Measurements from ENCODE around the gene NOXA1.
"Not testable (repeated sequence)": the region's sequence is repeated elsewhere in the genome, so short reads cannot be mapped to it uniquely, and the experiment has no call there.

Gene NOXA1

DNA sequence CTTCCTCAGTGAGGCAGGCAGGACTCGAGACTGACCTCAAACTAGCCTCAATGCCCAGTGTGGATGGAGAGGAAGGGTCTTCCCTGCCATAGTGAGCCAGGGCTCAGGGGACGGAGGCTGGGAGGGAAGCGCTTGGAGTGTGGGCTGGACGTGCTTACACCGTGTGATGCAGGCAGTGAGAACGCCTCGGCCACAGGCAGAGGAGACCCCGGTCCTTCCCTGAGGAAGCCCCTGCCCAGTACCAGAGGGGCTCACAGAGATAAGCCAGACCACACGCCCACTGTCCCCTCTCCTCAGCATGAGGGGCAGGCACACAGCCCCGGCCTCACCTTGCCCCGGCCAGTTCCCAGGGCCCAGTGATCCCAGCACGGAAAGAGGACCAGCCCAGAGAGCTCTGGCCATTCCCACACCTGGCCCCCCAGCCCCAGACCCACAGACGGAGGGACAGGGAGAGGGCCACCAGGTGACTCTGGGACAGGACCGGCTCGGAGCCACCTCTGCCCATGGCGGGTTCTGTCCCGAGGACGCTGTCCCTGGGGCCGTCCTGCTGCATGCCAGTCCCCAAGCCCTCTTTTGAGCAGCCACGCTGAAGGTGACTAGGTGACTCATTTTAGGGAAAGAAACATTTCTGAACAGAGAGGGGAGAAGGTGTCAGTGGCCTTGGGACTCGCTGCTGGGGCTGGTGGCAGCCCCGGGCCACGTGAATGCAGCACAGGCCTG lies 42.0 kb downstream of the NOXA1 start:
- no peak for DNase-seq (ENCODE audit: low spot score)

DNA sequence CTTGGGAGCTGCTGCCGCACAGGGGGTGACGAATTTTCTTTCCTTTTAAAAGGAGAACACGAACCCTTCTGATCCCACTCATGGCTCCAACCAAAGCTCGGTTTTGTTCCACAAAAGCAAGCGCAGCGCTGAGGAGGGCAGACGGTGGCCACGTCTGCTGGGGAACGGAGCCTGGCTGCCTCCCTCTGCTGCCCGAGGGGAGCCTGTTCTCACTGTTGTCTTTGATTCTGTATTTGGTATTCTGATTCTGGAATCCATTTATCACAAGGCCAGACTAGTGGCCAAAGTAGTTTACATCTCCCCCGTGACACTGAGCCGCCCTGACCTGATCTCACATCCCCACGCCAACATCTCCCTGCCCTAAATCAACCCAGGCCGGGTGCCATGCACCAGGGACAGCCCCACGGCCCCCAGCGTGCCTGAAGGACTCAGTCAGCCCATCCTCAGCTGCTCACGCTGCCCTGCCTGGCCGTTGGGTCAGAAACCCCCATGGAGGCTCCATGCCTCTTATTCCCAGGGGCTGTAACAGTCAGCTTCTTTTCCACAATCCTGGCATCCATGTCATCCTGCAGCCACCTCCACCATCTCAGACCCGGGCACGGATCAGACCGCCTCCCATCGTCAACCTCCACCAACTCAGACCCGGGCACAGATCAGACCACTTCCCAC lies 42.7 kb downstream of the NOXA1 start:
- no peak for DNase-seq (ENCODE audit: low spot score)

DNA sequence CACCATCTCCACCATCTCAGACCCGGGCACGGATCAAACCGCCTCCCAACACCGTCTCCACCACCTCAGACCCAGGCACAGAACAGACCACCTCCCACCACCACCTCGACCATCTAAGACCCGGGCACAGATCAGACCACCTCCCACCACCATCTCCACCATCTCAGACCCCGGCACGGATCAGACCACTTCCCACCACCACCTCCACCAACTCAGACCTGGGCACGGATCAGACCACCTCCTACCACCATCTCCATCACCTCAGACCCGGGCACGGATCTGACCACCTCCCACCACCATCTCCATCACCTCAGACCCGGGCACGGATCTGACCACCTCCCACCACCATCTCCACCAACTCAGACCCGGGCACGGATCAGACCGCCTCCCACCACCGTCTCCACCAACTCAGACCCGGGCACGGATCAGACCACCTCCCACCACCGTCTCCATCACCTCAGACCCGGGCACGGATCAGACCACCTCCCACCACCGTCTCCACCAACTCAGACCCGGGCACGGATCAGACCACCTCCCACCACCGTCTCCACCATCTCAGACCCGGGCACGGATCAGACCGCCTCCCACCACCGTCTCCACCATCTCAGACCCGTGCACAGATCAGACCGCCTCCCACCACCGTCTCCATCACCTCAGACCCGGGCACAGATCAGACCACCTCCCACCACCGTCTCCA lies 43.3 kb downstream of the NOXA1 start:
- not testable (repeated sequence) for DNase-seq (ENCODE audit: low spot score)

DNA sequence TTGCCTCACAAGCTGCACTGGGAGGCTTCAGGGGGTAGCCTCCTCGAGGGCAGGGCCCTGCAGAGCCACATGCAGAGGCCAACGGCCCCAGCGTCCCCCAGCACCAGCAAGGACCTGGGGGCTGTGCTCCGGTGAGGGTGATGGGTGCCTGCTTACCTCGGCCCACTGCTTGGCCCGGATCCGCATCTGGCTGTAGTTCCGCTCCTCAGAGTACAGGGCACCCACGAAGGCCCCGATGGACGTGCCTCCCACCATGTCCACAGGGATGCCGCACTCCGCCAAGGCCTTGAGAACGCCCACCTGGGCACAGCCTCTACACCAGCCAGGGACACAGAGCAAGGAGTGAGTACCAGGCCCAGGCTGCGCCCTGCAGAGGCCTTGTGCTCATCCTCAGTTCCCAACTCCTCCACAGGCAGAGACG lies 44.0 kb downstream of the NOXA1 start:
- no peak for DNase-seq (ENCODE audit: low spot score)

DNA sequence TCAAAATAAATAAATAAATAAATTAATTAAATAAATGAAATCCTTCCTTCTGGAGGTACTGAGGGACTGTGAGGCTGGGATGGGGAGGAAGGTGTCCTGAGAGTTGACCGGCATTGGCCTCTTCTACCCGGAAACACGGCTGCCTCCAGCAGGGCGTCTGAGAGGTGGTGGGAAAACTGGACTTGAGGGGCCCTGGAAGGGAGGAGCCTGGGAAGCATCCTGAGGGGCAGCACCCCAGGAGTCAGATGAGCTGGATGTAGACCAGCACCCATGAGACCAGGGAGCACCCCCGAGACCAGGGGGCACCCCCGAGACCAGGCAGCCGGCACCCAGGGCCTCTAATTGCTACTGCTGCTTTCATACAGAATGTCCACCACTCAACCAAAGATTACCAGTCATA lies 44.7 kb downstream of the NOXA1 start:
- no peak for DNase-seq (ENCODE audit: low spot score)

DNA sequence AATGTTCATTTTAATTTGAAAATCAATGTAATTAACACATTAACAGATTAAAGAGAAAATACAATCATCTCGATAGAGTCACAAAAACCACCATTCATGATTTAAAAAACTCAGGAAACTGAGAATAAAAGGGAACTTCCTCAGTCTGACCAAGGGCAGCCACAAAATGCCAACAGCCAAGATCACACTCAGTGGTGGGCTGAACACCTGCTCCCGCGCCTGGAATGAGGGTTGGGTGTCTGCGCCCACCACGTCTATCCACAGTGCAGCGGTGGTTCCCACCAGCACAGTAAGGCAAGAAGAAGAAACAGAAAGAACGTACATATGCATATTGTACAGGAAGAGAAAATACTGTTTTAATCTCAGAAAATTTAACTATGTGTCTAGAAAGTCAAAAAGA lies 47.6 kb downstream of the NOXA1 start:
- DNase-seq (ENCODE audit: low spot score), result no peak

DNA sequence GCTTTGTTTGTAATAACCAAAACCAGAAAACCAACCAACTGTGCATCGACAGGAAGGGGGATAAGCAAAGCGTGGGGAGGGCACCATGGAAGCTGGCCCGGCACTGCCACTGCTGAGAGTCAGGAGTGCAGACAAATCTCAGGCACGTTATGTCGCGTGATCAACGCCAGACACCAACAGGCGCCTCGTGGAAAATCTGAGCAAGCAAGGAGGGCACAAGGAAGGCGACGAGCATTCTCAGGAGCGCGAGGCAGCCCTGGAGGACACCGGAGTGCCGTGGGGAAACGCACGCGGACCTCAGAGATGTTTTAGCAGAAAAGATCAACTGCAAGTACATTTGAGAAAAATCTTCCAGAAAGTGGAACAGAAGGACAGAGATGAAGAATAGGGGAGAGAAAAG lies 51.1 kb downstream of the NOXA1 start:
- no peak for DNase-seq (ENCODE audit: low spot score)

DNA sequence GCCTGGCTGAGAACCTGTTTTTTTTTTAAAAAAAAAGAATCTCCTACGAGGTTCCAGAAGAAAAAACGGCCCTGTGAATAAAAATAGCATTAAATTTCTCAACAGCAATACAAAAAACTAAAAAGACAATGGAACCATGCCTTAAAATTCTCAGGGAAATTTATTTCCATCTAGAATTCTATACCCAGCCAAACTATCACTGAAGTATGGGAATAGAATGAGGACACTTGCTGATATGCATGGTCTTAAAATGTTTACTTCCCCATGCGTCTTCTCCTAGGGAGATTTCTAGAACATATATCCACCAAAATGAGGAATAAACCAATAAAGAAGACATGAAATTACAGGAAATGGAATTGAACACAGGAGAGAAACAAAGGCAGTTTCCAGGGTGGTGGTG lies 52.5 kb downstream of the NOXA1 start:
- no peak for DNase-seq (ENCODE audit: low spot score)

DNA sequence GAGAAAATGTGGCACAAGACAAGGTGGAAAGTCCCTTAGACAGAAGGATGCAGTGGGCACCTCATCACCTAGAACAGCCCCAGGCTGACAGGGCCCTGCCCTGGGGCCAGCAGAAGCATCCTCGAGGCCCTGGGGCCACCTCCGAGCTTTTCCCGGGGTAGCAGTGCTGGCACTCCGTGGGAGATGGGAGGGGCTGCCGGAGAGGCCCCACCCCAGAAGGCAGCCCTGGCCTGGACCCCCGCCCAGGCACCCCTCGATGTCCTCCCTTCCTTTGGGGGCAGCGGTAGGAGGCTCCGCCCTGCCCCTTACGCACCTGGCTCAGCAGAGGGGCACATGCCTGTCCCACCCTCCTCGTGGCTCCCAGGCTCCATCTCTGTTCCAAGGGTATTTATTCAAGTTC lies 53.7 kb downstream of the NOXA1 start:
- no peak for DNase-seq (ENCODE audit: low spot score)

DNA sequence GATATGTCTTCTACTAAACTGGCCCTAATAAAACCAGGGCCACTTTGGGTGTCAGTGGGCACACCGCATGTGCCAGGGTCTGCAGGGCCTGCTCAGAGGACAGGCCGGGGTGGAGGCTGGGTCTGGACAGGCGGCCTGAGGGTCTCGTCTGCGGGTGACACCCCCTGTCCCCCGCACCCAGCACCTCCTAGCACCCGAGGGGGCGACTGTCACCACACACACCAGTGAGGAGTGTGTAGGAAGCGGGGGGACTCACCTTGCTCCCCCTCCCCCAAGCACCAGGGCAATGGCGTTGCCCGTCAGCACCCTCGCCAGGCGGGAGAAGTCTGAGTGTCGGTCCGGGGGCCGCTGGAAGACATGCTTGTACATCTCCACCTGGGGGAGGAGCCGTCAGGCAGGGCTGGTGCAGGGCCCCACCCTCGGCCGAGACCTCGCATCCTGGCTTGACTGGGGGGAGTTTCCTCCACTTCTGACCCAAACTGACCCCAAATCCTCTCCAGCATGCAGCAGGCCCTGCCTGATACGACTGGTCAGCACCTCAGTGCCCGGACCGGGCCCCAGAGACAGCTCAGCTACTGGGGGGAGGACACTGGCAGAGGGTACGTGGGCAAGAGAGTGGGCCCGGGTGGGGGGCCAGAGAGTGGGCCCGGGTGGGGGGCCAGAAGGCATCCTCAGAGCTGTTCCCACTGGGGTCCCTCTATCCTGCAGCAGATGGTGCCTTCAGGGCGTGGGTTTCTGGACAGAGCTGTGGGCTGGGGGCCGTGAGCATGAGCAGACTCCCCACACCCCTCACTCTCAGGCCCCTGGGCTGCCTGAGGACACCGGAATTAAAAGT lies 54.8 kb downstream of the NOXA1 start:
- no peak for DNase-seq (ENCODE audit: low spot score)

DNA sequence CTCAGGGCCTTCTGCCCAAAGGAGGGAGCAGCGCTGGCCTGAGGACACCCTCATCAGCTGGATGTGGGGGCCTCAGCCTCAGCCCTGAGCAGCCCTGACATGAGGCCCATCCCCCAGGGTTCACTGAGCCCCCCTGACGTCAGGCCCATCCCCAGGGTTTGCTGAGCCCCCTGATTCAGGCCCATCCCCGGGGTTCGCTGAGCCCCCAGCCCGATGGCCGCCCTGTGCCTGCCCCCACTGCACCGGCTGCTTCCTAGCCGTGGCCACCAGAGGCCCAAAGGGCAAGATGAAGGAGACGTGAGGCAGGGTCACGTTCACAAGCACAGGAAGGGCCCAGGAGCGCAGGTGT lies 55.4 kb downstream of the NOXA1 start:
- no peak for DNase-seq (ENCODE audit: low spot score)

DNA sequence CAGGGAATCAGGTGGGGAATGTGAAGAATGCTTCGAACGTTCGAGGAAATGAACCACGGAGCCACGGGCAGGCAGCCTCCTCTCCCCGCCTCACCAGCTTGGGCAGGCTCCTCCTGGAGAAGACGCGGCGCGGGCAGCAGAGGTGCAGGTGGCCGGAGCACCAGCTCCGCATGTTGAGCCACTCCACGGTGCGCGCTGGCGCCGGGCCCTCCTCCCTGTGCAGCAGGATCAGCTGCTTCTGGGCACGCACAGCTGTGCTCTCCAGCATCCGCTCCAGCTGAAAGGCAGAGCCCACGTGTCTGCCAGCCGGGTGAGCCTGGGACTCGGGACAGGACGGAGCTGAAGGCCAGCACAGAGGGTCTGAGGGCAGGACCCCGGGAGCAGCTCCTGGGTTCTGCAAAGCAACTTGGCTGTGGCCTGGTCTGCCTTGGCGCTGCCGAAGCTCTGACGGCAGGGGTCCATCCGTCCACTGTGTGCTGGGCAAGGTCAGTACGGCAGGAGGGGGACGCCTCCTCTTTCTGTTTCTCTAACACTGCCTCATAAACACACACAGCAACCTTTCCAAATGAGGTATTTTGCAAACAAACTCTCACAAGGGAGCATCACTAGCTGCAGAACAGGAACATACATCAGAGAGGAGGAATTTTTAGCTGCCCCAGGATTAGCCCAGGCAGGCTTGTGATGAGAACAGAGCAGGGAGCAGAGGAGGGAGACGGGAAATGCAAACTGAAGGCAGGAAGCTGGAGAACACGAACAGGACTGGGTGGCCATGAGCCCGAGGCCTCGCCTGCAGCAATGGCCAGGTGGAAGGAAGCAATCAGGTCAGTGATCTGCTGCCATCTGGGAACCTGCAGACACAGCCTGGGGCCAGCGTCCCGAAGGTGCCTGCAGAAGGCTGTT lies 56.0 kb downstream of the NOXA1 start:
- DNase-seq (ENCODE audit: low spot score), result no peak

DNA sequence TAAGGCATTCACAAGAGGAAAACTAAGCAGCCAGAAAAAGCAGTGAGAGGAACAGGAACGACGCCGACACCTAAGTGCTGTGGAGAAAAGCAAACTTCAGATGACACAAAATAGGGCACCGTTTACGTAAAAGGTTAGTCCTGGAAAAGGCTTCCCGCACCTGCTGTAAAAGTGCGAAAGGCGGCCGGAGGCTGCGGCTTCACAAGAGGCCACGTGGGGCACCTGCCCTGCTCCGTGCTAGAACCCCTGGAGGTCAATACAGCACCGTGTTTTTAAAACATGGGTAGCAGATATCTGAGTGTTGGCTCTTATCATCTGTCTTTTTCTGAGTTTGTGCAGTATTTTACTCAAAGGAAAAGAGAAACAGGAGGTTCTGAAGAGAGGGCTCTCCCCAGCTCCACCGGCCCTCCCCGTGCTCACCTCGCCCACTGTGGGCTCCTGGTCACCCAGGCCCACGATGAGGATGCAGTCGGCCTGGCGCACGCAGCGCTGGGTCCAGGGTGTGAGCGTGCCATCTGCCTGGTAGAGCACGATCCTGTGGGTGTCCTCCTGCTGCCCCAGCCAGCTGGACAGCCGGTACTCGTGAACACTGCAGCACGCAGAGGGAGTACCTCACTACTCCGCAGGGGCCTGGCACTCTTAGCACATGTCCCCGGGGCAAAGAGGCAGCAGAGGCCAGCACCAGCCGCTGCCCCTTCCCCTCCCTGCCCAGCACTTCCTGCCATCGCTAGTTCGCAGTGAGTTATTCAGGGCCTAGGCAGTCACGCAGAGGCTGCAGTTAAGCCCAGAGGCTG lies 56.9 kb downstream of the NOXA1 start:
- DNase-seq (ENCODE audit: low spot score), result no peak

DNA sequence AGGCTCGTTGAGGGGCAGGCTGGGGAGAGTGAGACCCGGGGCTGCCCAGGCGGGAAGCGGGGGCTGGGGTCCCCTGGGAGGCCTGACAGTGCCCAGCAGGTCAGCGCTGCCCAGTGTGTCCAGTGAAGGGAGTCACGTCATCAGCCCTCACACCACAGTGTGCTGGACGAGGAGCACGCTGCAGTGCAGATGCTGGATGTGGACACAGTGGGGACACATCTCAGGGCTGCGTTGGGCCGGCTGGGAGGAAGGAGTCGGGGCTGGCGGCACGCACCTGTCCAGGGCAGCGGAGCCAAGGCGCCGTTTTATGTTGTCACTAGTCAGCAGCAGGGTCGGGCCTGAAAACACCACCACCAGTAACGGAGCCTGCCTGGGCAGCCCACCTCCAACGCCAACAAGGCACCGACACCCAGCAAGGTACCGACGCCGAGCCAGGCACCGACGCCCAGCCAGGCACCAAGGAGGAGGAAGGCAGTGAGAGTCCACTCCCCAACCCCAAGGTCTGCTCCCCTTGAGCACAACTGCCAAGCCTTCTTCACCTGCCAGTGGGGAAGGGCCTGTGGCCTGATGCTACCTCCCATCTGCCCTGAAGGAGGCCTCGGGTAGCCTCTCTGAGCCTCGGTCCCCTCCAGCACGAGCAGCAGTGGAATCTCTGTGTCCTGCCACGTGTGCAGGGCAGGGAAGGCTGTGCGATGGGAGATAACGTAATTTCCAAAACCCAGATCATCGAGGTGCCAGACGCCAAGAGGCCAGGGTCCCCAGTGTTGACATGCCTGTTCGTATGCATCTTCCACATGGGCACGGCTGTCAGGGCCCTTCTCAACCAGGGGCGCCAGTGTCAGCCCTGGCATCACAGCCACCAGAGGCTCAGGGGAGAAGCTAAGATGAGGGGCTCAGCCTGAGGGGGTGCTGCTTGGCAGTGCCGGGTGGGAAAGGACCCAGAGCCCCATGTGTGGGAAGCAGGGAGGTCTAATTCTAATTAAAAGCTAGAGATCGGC lies 57.8 kb downstream of the NOXA1 start:
- DNase-seq (ENCODE audit: low spot score), result no peak

DNA sequence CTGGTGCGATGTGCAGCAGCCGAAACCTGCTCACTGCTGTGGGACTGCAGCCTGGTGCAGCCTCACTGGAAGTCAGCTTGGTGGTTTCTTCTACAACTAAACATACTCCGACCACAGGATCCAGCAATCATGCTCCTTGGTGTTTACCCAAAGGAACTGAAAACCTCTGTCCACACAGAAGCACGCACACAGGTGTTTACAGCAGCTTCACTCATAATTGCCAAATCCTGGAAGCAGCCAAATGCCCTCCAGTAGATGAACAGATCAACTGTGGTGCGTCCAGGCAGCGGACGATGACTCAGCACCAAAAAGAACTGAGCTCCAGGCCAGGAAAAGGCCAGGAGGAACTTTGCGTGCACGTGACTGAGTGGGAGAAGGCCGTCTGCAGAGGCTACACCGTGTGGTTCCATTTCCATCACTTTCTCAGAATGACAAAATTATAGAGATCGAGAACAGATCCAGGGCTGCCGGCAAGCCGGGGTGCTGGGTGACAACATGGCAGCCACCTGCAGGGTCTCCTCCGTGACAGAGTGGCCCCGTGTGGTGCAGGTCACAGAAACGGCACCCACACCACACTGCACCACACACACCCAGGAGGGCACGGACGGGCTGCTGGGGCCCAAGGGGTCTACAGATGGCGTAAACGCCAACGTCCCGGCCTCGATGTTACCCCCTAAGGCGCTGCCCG lies 59.0 kb downstream of the NOXA1 start:
- no peak for DNase-seq (ENCODE audit: low spot score)

Data from iPS-NIHi11 (cell line).